Measurements from ENCODE around the gene MXD1. TPM values are rescaled to one million over a fixed set of nuclear protein-coding genes. Genes with fewer than 3 reads are reported as not detected.
A peak's percentile ranks its signal among the peaks of the same experiment; 100 is the strongest.

The MXD1 gene
- total RNA-seq, 1 donor = 5.2 TPM

DNA sequence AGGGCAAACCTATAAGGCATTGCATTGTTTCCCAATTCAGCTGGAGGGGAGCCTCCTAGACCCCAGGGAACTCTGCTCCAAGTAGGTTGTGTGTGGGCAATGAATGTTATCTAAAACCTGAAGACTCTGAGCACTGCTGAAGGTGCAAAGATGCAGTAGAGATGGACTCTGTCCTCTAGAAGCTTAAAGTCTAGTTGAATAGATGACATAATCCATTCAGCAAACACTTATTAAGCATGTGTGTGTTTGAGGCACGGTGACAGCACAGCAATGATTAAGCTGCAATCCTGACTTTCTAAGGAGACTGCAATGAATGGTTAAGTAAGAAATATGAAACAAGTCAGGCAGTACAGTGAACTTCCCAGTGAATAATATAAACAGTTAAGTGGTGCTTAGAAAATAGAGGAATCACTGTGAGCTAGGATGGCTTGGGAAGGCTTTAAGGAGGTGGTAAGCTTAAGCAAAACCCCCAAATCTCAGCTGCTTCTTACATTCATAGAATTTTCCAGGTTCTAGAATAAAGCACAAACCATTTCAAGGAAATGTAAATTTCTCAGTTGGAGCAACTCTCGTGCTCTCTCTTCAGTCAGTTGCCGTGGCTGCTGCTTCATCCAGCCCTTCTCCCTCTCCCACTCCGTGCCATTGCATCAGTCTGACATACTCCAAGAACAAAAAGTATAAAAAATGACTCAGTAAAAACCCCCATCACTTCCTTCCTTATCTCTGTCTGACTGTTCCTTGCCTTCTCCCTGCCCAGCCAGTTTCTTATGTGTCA lies 19.1 kb downstream of the MXD1 start:
- H3K4me3 ChIP-seq (ENCODE audit: low read depth, low read length) = peak overlapping the region; percentile 16
- TF ChIP-seq, protein P1, sequence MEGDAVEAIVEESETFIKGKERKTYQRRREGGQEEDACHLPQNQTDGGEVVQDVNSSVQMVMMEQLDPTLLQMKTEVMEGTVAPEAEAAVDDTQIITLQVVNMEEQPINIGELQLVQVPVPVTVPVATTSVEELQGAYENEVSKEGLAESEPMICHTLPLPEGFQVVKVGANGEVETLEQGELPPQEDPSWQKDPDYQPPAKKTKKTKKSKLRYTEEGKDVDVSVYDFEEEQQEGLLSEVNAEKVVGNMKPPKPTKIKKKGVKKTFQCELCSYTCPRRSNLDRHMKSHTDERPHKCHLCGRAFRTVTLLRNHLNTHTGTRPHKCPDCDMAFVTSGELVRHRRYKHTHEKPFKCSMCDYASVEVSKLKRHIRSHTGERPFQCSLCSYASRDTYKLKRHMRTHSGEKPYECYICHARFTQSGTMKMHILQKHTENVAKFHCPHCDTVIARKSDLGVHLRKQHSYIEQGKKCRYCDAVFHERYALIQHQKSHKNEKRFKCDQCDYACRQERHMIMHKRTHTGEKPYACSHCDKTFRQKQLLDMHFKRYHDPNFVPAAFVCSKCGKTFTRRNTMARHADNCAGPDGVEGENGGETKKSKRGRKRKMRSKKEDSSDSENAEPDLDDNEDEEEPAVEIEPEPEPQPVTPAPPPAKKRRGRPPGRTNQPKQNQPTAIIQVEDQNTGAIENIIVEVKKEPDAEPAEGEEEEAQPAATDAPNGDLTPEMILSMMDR (IDR thresholded peaks at IDR 0.05; ENCODE audit: insufficient read depth, low read depth, low read length) = no peak
- peak; percentile 90 for DNase-seq (ENCODE audit: low read depth)

DNA sequence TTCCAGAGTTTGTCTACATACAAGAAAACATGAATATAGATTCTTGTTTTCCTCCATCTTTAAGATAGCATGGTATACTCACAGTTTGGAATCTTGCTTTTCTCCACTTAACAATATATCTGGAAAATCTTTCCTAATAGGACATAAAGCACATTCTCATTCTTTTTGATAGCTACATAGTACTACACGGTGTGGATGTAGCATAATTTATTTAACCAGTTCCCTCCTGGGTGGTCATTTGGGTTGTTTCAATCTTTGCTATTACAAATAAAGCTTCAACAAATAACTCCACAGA lies 19.7 kb downstream of the MXD1 start:
- no peak for DNase-seq (ENCODE audit: low read depth)
- no peak overlapping the region for H3K4me3 ChIP-seq (ENCODE audit: low read depth, low read length)
- TF ChIP-seq, protein P1 (IDR thresholded peaks at IDR 0.05; ENCODE audit: insufficient read depth, low read depth, low read length) = no peak

DNA sequence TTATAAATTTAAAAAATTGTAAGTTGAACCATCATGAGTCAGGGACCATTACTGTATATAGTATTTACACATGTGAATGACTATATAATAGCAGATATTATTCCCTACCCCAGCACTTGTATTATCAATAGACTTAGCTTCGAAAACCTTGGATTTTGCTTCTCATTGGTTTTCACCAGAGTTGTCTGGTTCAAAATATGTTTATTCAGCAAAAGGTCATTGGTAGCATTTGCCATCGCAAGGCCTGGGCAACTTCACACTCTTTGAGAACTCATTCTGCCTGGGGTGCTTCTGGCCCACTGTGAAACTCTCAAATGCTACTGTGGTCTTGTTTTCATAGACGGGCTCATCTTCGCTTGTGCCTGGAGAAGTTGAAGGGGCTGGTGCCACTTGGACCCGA lies 20.1 kb downstream of the MXD1 start:
- DNase-seq (ENCODE audit: low read depth) = no peak
- TF ChIP-seq, protein P1 (IDR thresholded peaks at IDR 0.05; ENCODE audit: insufficient read depth, low read depth, low read length) = no peak
- H3K4me3 ChIP-seq (ENCODE audit: low read depth, low read length) = no peak overlapping the region

DNA sequence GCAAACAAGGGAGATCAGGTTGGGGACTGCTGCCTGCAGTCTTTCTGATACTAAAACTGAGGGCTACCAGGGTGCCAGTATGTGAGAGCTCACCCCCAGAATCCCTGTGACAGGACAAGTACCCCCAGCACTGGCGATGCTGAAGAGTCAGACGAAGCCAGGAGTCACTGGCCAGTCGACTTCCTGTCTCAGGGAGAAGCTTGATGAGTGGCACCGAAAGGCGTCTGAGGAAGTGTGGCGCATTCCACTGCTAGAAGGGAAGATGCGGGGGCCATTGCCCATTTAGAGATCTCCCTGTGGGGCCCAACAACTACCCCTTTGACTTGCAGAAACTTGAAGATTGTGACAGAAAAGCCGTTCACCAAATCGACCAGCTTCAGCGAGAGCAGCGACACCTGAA lies 22.0 kb downstream of the MXD1 start:
- TF ChIP-seq, protein P1 (IDR thresholded peaks at IDR 0.05; ENCODE audit: insufficient read depth, low read depth, low read length) = no peak
- no peak overlapping the region for H3K4me3 ChIP-seq (ENCODE audit: low read depth, low read length)
- DNase-seq (ENCODE audit: low read depth) = no peak

DNA sequence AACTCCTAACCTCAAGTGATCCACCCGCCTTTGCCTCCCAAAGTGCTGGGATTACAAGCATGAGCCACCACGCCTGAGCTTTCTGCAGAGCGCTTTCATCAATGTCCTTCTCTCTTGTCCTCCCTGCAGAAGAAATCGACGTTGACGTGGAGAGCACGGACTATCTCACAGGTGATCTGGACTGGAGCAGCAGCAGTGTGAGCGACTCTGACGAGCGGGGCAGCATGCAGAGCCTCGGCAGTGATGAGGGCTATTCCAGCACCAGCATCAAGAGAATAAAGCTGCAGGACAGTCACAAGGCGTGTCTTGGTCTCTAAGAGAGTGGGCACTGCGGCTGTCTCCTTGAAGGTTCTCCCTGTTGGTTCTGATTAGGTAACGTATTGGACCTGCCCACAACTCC lies 23.1 kb downstream of the MXD1 start:
- no peak overlapping the region for H3K4me3 ChIP-seq (ENCODE audit: low read depth, low read length)
- no peak for DNase-seq (ENCODE audit: low read depth)
- TF ChIP-seq, protein P1 (IDR thresholded peaks at IDR 0.05; ENCODE audit: insufficient read depth, low read depth, low read length) = no peak

DNA sequence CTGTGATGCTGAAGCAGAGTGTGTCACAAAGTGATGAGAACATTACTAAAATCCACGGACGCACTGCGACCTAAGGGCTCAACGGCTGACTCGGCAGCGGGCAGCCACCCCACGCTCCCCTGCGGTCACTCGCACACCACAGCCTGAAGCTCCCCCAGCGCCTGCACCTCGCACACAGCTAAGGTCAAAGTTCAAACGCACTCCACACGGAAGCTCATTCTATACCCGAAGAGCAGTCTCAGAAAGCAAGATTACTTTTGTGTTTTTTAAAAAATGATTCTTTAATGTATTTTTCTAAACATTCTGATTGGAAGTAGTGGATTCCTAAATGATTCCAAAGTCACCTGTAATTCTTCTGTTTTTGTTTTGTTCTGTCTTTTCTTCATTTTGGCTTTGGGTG lies 24.8 kb downstream of the MXD1 start:
- no peak overlapping the region for H3K4me3 ChIP-seq (ENCODE audit: low read depth, low read length)
- TF ChIP-seq, protein P1 (IDR thresholded peaks at IDR 0.05; ENCODE audit: insufficient read depth, low read depth, low read length) = no peak
- DNase-seq (ENCODE audit: low read depth) = no peak

DNA sequence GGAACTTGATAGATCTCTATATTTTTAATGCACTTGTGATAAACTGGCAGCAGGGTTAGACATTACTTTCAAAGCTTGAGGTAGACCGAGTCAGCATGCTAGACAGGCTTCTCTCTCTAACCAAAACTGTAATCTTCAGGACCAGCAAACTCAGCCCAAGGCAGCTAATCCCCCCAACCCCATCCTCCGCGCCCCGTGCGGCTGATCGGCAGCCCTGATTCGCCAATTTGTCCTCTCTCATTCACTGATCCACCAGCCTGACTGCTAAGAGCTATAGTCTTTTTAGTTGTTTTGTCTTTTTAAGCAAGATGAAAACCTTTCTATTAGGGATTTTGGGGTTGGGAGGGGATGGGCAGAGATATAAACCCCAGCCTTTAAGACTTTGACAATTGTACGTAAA lies 25.8 kb downstream of the MXD1 start:
- TF ChIP-seq, protein P1 (IDR thresholded peaks at IDR 0.05; ENCODE audit: insufficient read depth, low read depth, low read length) = no peak
- H3K4me3 ChIP-seq (ENCODE audit: low read depth, low read length) = no peak overlapping the region
- DNase-seq (ENCODE audit: low read depth) = no peak
